Measurements from ENCODE around the gene WDFY1.
"Not testable (repeated sequence)": the region's sequence is repeated elsewhere in the genome, so short reads cannot be mapped to it uniquely, and the experiment has no call there.

WDFY1 gene

GRCh38 chr2:223877721-223878410, 67.3 kb downstream of the WDFY1 start:
- DNase-seq (ENCODE audit: low read depth in 2 of 2): no peak
- no peak overlapping the region for H3K4me3 ChIP-seq (replicated peaks in 1 of 2; ENCODE audit: low read depth in 2 of 2, low read length in 2 of 2)
- no peak for TF ChIP-seq CTCF (IDR thresholded peaks at IDR 0.05; ENCODE audit: low read depth, low read length)

GRCh38 chr2:223873672-223874071, 71.5 kb downstream of the WDFY1 start:
- no peak for TF ChIP-seq CTCF (IDR thresholded peaks at IDR 0.05; ENCODE audit: low read depth, low read length)
- DNase-seq (ENCODE audit: low read depth in 2 of 2): no peak
- H3K4me3 ChIP-seq (replicated peaks in 1 of 2; ENCODE audit: low read depth in 2 of 2, low read length in 2 of 2): no peak overlapping the region

- DNase-seq (ENCODE audit: low read depth in 2 of 2); H3K4me3 ChIP-seq (replicated peaks in 1 of 2; ENCODE audit: low read depth in 2 of 2, low read length in 2 of 2): not testable (repeated sequence)
These were observed 72.4 kb downstream of the WDFY1 start for GRCh38 chr2:223872772-223873171.

GRCh38 chr2:223871661-223872060, 73.5 kb downstream of the WDFY1 start:
- not testable (repeated sequence) for DNase-seq (ENCODE audit: low read depth in 2 of 2); H3K4me3 ChIP-seq (replicated peaks in 1 of 2; ENCODE audit: low read depth in 2 of 2, low read length in 2 of 2)

- peak in 1 of 2 donors; percentile 33 for DNase-seq (ENCODE audit: low read depth in 2 of 2)
- no peak overlapping the region for H3K4me3 ChIP-seq (replicated peaks in 1 of 2; ENCODE audit: low read depth in 2 of 2, low read length in 2 of 2)
- no peak for TF ChIP-seq CTCF (IDR thresholded peaks at IDR 0.05; ENCODE audit: low read depth, low read length)
These were observed 74.1 kb downstream of the WDFY1 start for GRCh38 chr2:223870840-223871611.

GRCh38 chr2:223868005-223868404, 77.1 kb downstream of the WDFY1 start:
- H3K4me3 ChIP-seq (replicated peaks in 1 of 2; ENCODE audit: low read depth in 2 of 2, low read length in 2 of 2): no peak overlapping the region
- DNase-seq (ENCODE audit: low read depth in 2 of 2): no peak
- no peak for TF ChIP-seq CTCF (IDR thresholded peaks at IDR 0.05; ENCODE audit: low read depth, low read length)

- DNase-seq (ENCODE audit: low read depth in 2 of 2): no peak
- no peak overlapping the region for H3K4me3 ChIP-seq (replicated peaks in 1 of 2; ENCODE audit: low read depth in 2 of 2, low read length in 2 of 2)
- TF ChIP-seq CTCF (IDR thresholded peaks at IDR 0.05; ENCODE audit: low read depth, low read length): no peak
These were observed 79.1 kb downstream of the WDFY1 start for GRCh38 chr2:223865907-223866508.
